Trophoblast cell (in vitro differentiated cells and primary cell): ENCODE results near the gene TNS3.

Experiments
- DNase-seq, 2 donors: peaks; one replicate each; pipeline ENCODE4 v3.0.0-alpha.2; 2016
- H2AFZ ChIP-seq: 2 replicates; pipeline ENCODE4 v1.6.1; 2013; ENCODE audit warnings: low read length, moderate library complexity, mild to moderate bottlenecking; ENCODE audit not compliant: insufficient read depth, poor library complexity
- H2AK5ac ChIP-seq: 2 replicates; pipeline ENCODE4 v1.6.1; 2013; ENCODE audit warnings: mild to moderate bottlenecking, low read length
- H2BK120ac ChIP-seq: 2 replicates; pipeline ENCODE4 v1.6.1; 2013; ENCODE audit warnings: low read length, mild to moderate bottlenecking, moderate library complexity; ENCODE audit not compliant: insufficient read depth, poor library complexity
- H2BK12ac ChIP-seq: 2 replicates; pipeline ENCODE4 v1.6.1; 2013; ENCODE audit warnings: mild to moderate bottlenecking, low read length, moderate library complexity
- H2BK5ac ChIP-seq: 2 replicates; pipeline ENCODE4 v1.6.1; 2013; ENCODE audit warnings: low read length, low read depth, moderate library complexity, mild to moderate bottlenecking; ENCODE audit not compliant: poor library complexity
- H3K14ac ChIP-seq: 2 replicates; pipeline ENCODE4 v1.6.1; 2013; ENCODE audit warnings: mild to moderate bottlenecking, low read length
- H3K18ac ChIP-seq: 2 replicates; pipeline ENCODE4 v1.6.1; 2013; ENCODE audit warnings: mild to moderate bottlenecking, low read length
- H3K23ac ChIP-seq: 2 replicates; pipeline ENCODE4 v1.6.1; 2013; ENCODE audit warnings: low read length
- H3K27ac ChIP-seq: 2 replicates; pipeline ENCODE4 v1.5.1; 2013; ENCODE audit warnings: low read depth, mild to moderate bottlenecking, inconsistent platforms, low read length, moderate library complexity
- H3K27me3 ChIP-seq: 2 replicates; pipeline ENCODE4 v1.6.1; 2013; ENCODE audit warnings: inconsistent platforms, mild to moderate bottlenecking, low read length, moderate library complexity; ENCODE audit not compliant: insufficient read depth
- H3K36me3 ChIP-seq, 2 experiments: 1 replicate in 1 of 2; 2 replicates in 1 of 2; pipeline ENCODE4 v1.6.1; 2013; ENCODE audit warnings: low read length in 2 of 2, mild to moderate bottlenecking in 2 of 2, moderate library complexity in 1 of 2; ENCODE audit not compliant: insufficient read depth in 2 of 2, control insufficient read depth in 1 of 2
- H3K4ac ChIP-seq: 2 replicates; pipeline ENCODE4 v1.6.1; 2013; ENCODE audit warnings: low read depth, mild to moderate bottlenecking, low read length, moderate library complexity
- H3K4me1 ChIP-seq, 2 experiments: 1 replicate in 1 of 2; 2 replicates in 1 of 2; pipeline ENCODE4 v1.6.1; 2013; ENCODE audit warnings: low read length in 2 of 2, mild to moderate bottlenecking in 2 of 2, moderate library complexity in 1 of 2; ENCODE audit not compliant: insufficient read depth in 2 of 2, control insufficient read depth in 1 of 2
- H3K4me2 ChIP-seq: 2 replicates; pipeline ENCODE4 v1.6.1; 2013; ENCODE audit warnings: inconsistent platforms, mild to moderate bottlenecking, low read length, moderate library complexity
- H3K4me3 ChIP-seq: 2 replicates; pipeline ENCODE4 v1.5.1; 2013; ENCODE audit warnings: mild to moderate bottlenecking, low read depth, low read length, inconsistent platforms
- H3K79me1 ChIP-seq: one replicate; pipeline ENCODE4 v1.6.1; 2013; ENCODE audit warnings: low read length
- H3K79me2 ChIP-seq: 2 replicates; pipeline ENCODE4 v1.6.1; 2013; ENCODE audit warnings: low read length, mild to moderate bottlenecking; ENCODE audit not compliant: control insufficient read depth, insufficient read depth, poor library complexity
- H3K9ac ChIP-seq: 2 replicates; pipeline ENCODE4 v1.6.1; 2013; ENCODE audit warnings: mild to moderate bottlenecking, low read length
- H3K9me3 ChIP-seq: 2 replicates; pipeline ENCODE4 v1.6.1; 2013; ENCODE audit warnings: low read depth, mild to moderate bottlenecking, control low read depth, inconsistent platforms, low read length; ENCODE audit not compliant: insufficient read depth
- H4K12ac ChIP-seq: 2 replicates; pipeline ENCODE4 v1.6.1; 2013; ENCODE audit warnings: low read depth, mild to moderate bottlenecking, low read length, moderate library complexity
- H4K8ac ChIP-seq: 2 replicates; pipeline ENCODE4 v1.6.1; 2013; ENCODE audit warnings: low read depth, mild to moderate bottlenecking, low read length, moderate library complexity
- H4K91ac ChIP-seq: one replicate; pipeline ENCODE4 v1.6.1; 2013; ENCODE audit warnings: low read depth, mild to moderate bottlenecking, low read length, moderate library complexity
- WGBS: extraction: QIAGEN DNeasy Blood & Tissue Kit; methylation state at CpG from one replicate; pipeline ENCODE4 v1.1.7; 2013; ENCODE audit warnings: missing lambda C conversion rate; ENCODE audit not compliant: insufficient read length, insufficient coverage; ENCODE audit errors: extremely low coverage; 5-methylcytosine and 5-hydroxymethylcytosine counted together

The TNS3 gene

GRCh38 chr7:47422611-47423010, 159.3 kb downstream of the TNS3 start:
- Histone ChIP-seq H4K12ac (no peak overlapping the region), H3K23ac (no peak overlapping the region), H4K91ac (no peak overlapping the region), H3K27ac (no peak overlapping the region), H3K9ac (no peak overlapping the region), H3K79me2 (no peaks in the 10 kb centered on the region), H2AK5ac (no peak overlapping the region), H3K4ac (no peak overlapping the region), H2BK120ac (no peak overlapping the region), H2BK12ac (no peak overlapping the region), H3K9me3 (peaks cover 3% of the 10 kb centered on the region), H4K8ac (no peak overlapping the region), H3K79me1 (no peaks in the 10 kb centered on the region), H2AFZ (no peak overlapping the region), H3K4me2 (no peak overlapping the region), H3K36me3 (peaks cover 54 to 76% of the 10 kb centered on the region in 2 experiments), H3K18ac (no peak overlapping the region), H3K14ac (no peak overlapping the region), H3K4me1 (no peaks in the 10 kb centered on the region), H3K27me3 (no peaks in the 10 kb centered on the region), H3K4me3 (no peak overlapping the region), H2BK5ac (no peak overlapping the region)
- DNase-seq = no peak
- WGBS = no CpG with 5 or more reads among the region's 3 CpGs

DNA sequence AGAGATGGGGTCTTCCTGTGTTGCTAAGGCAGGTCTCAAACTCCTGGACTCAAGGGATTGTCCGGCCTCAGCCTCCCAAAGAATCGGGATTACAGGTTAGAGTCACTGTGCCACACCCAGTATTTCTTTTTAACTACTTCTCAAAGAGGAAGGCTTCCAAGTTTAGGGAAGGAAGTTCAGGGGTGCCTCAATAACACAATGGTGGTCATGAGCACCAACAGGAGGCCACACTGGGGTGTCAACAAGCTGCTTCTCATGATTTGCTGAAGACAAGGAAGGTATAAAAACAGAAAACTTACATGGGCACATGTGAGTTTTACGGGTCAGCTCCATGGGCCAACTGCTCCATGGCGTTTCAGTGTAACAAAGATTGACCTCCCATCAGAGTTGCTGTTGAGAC, 160.5 kb downstream of the TNS3 start:
- Histone ChIP-seq H3K4me2 (no peak overlapping the region), H3K79me2 (no peaks in the 10 kb centered on the region), H3K27ac (no peak overlapping the region), H2BK120ac (no peak overlapping the region), H2BK12ac (no peak overlapping the region), H3K36me3 (peaks cover 54 to 74% of the 10 kb centered on the region in 2 experiments), H3K27me3 (no peaks in the 10 kb centered on the region), H3K4me1 (no peaks in the 10 kb centered on the region), H3K9me3 (peaks cover 3% of the 10 kb centered on the region), H3K79me1 (no peaks in the 10 kb centered on the region), H3K23ac (no peak overlapping the region), H3K4me3 (no peak overlapping the region), H3K9ac (no peak overlapping the region), H4K8ac (no peak overlapping the region), H3K18ac (no peak overlapping the region), H2AK5ac (no peak overlapping the region), H3K14ac (no peak overlapping the region), H2AFZ (no peak overlapping the region), H4K12ac (no peak overlapping the region), H3K4ac (no peak overlapping the region), H4K91ac (no peak overlapping the region), H2BK5ac (no peak overlapping the region)
- no peak for DNase-seq
- no CpG with 5 or more reads among the region's 4 CpGs for WGBS

GRCh38 chr7:47420122-47420780, 161.7 kb downstream of the TNS3 start:
- no peak overlapping the region for H3K4me3 ChIP-seq
- no peak overlapping the region for H3K27ac ChIP-seq
- no peak overlapping the region for H4K91ac ChIP-seq
- no peak overlapping the region for H4K12ac ChIP-seq
- no peaks in the 10 kb centered on the region for H3K4me1 ChIP-seq
- no CpG with 5 or more reads among the region's 11 CpGs for WGBS
- H3K23ac ChIP-seq = no peak overlapping the region
- no peak overlapping the region for H2BK12ac ChIP-seq
- no peaks in the 10 kb centered on the region for H3K27me3 ChIP-seq
- no peak overlapping the region for H3K14ac ChIP-seq
- DNase-seq = no peak
- peaks cover 3% of the 10 kb centered on the region for H3K9me3 ChIP-seq
- H3K18ac ChIP-seq = no peak overlapping the region
- H3K4me2 ChIP-seq = no peak overlapping the region
- no peak overlapping the region for H3K4ac ChIP-seq
- no peak overlapping the region for H2AK5ac ChIP-seq
- H2BK5ac ChIP-seq = no peak overlapping the region
- H3K36me3 ChIP-seq = peaks cover 62 to 76% of the 10 kb centered on the region in 2 experiments
- H4K8ac ChIP-seq = no peak overlapping the region
- H3K79me2 ChIP-seq = no peaks in the 10 kb centered on the region
- H2BK120ac ChIP-seq = no peak overlapping the region
- H2AFZ ChIP-seq = no peak overlapping the region
- H3K79me1 ChIP-seq = no peaks in the 10 kb centered on the region
- H3K9ac ChIP-seq = no peak overlapping the region

- Histone ChIP-seq H3K27me3 (no peaks in the 10 kb centered on the region), H3K23ac (no peak overlapping the region), H2BK5ac (no peak overlapping the region), H3K36me3 (peaks cover 67 to 76% of the 10 kb centered on the region in 2 experiments), H4K12ac (no peak overlapping the region), H3K27ac (no peak overlapping the region), H3K4me3 (no peak overlapping the region), H3K79me1 (no peaks in the 10 kb centered on the region), H4K8ac (no peak overlapping the region), H2BK120ac (no peak overlapping the region), H3K9me3 (peaks cover 3% of the 10 kb centered on the region), H3K9ac (no peak overlapping the region), H4K91ac (no peak overlapping the region), H3K4me1 (no peaks in the 10 kb centered on the region), H3K18ac (no peak overlapping the region), H2AFZ (no peak overlapping the region), H2BK12ac (no peak overlapping the region), H3K79me2 (no peaks in the 10 kb centered on the region), H2AK5ac (no peak overlapping the region), H3K14ac (no peak overlapping the region), H3K4ac (no peak overlapping the region), H3K4me2 (no peak overlapping the region)
- no CpG with 5 or more reads among the region's 1 CpG for WGBS
- no peak for DNase-seq
These were observed 162.4 kb downstream of the TNS3 start for GRCh38 chr7:47419471-47419870.
